Endodermal cell (in vitro differentiated cells): ENCODE data around the gene ZNF705A. TPM values are rescaled to one million over a fixed set of nuclear protein-coding genes. Genes with fewer than 3 reads are reported as not detected.
"Not testable (repeated sequence)": the region's sequence is repeated elsewhere in the genome, so short reads cannot be mapped to it uniquely, and the experiment has no call there.

Experiments
- DNase-seq: peaks from one replicate; pipeline ENCODE4 v3.0.0-alpha.2; 2017
- H3K27ac ChIP-seq: 2 replicates; pipeline ENCODE4 v1.5.1; 2013; ENCODE audit warnings: mild to moderate bottlenecking, low read depth, low read length, moderate library complexity
- H3K27me3 ChIP-seq: 2 replicates; pipeline ENCODE4 v1.6.1; 2013; ENCODE audit warnings: mild to moderate bottlenecking, low read length, moderate library complexity; ENCODE audit not compliant: insufficient read depth, control insufficient read depth, poor library complexity, severe bottlenecking
- H3K36me3 ChIP-seq: 2 replicates; pipeline ENCODE4 v1.7.0; 2013; ENCODE audit warnings: mild to moderate bottlenecking, low read length, moderate library complexity; ENCODE audit not compliant: control insufficient read depth, insufficient read depth
- H3K4me1 ChIP-seq: one replicate; pipeline ENCODE4 v1.7.0; 2013; ENCODE audit warnings: low read length; ENCODE audit not compliant: control insufficient read depth, insufficient read depth
- H3K4me3 ChIP-seq: 2 replicates; pipeline ENCODE4 v1.5.1; 2013; ENCODE audit warnings: mild to moderate bottlenecking, low read length, moderate library complexity
- H3K9ac ChIP-seq: 2 replicates; pipeline ENCODE4 v1.6.1; 2013; ENCODE audit warnings: mild to moderate bottlenecking, low read length, moderate library complexity; ENCODE audit not compliant: poor library complexity, severe bottlenecking; ENCODE audit errors: extremely low read depth
- H3K9me3 ChIP-seq: 2 replicates; pipeline ENCODE4 v1.6.1; 2013; ENCODE audit warnings: mild to moderate bottlenecking, low read length, moderate library complexity; ENCODE audit not compliant: control insufficient read depth
- H3K27ac Mint-ChIP-seq: 2 replicates; pipeline ENCODE4 v1.8.0; 2020; ENCODE audit warnings: mixed read lengths
- H3K27me3 Mint-ChIP-seq: 2 replicates; pipeline ENCODE4 v1.8.0; 2021; ENCODE audit warnings: mild to moderate bottlenecking, mixed read lengths; ENCODE audit not compliant: insufficient read depth
- H3K36me3 Mint-ChIP-seq: 2 replicates; pipeline ENCODE4 v1.8.0; 2020; ENCODE audit warnings: low read depth, mixed read lengths
- H3K4me1 Mint-ChIP-seq: 2 replicates; pipeline ENCODE4 v1.8.0; 2020; ENCODE audit warnings: mixed read lengths
- H3K4me3 Mint-ChIP-seq: 2 replicates; pipeline ENCODE4 v1.8.0; 2020; ENCODE audit warnings: mild to moderate bottlenecking, moderate library complexity, mixed read lengths
- H3K9me3 Mint-ChIP-seq: 2 replicates; pipeline ENCODE4 v1.8.0; 2020; ENCODE audit warnings: mild to moderate bottlenecking, mixed read lengths
- CTCF ChIP-seq: fragments of 200-600 bp; sonication (generic); conservative IDR thresholded peaks from 2 replicates; pipeline ENCODE4 v1.5.0; 2021; ENCODE audit warnings: antibody characterized with exemption, mild to moderate bottlenecking
- WGBS, 2 experiments: methylation state at CpG; one replicate each; pipeline versions ENCODE4 v1.1.5 to v1.1.7; 2013; ENCODE audit warnings: missing lambda C conversion rate in 2 of 2, mixed read lengths in 1 of 2; ENCODE audit not compliant: insufficient coverage in 1 of 2, insufficient read length in 1 of 2; 5-methylcytosine and 5-hydroxymethylcytosine counted together
- long read RNA-seq, 4 experiments: library from polyadenylated mRNA in 2 of 4; library from RNA in 1 of 4; library from capped mRNA in 1 of 4; stranded (forward) in 3 of 4; unstranded in 1 of 4; transcript quantifications; one replicate each; pipeline ENCODE4 v2.0.0, GENCODE V29; 2020 to 2021; ENCODE audit warnings: inconsistent platforms in 1 of 4
- polyA plus RNA-seq, 2 experiments: library from polyadenylated mRNA; stranded (reverse); fragments of 50-300 nt; gene quantifications; one replicate each; pipeline ENCODE4 v1.2.3, GENCODE V29; 2013
- total RNA-seq, 2 donors: library from RNA; stranded (reverse); fragmentation: NEBNext Ultra II Directional in 1 of 2; extraction: Animal tissue kit (Norgen Biotek cat#: 25700) in 1 of 2; gene quantifications; 2 replicates in 1 of 2; 3 replicates in 1 of 2; pipeline ENCODE4 v1.2.1, GENCODE V29; 2021

The ZNF705A gene
- not detected for total RNA-seq
- polyA plus RNA-seq (2013, experiment 1 of 2), result not detected
- polyA plus RNA-seq (2013, experiment 2 of 2), result not detected
- long read RNA-seq, experiment 1, result 0 reads
- long read RNA-seq, experiment 2, result 0 reads
- long read RNA-seq, experiment 3, result 0 reads
- long read RNA-seq, experiment 4, result 0 reads

GRCh38 chr12:8156845-8157244 lies at the start of gene ZNF705A:
ZNF705A (plus strand) TSS chr12:8157015; CDS start chr12:8172626, 15,611 bp downstream.
- Histone ChIP-seq H3K9ac (no peak within 1 kb of the TSS), H3K4me3 (no peak within 1 kb of the TSS), H3K27ac (no peak within 1 kb of the TSS), H3K4me1 (no peaks in the 10 kb centered on the region), H3K27me3 (no peaks in the 10 kb centered on the region), H3K36me3 (no peaks in the 10 kb centered on the region), H3K9me3 (no peaks in the 10 kb centered on the region)
- Mint-ChIP-seq H3K4me3 (no peak within 1 kb of the TSS), H3K36me3 (no peaks in the 10 kb centered on the region), H3K9me3 (no peaks in the 10 kb centered on the region), H3K4me1 (no peaks in the 10 kb centered on the region), H3K27me3 (peaks cover 8% of the 10 kb centered on the region), H3K27ac (no peak within 1 kb of the TSS)
- WGBS, 2 experiments, result 73 to 79% methylated on average over 3 of the region's 3 CpGs
- DNase-seq, result no peak
- TF ChIP-seq CTCF, result no peak

GRCh38 chr12:8108808-8109398 lies 47.9 kb upstream of the ZNF705A start:
- peak; percentile 100 for TF ChIP-seq CTCF
- H3K9me3 ChIP-seq, result peaks cover 19% of the 10 kb centered on the region
- no peak overlapping the region for H3K27ac ChIP-seq
- H3K4me1 ChIP-seq, result no peaks in the 10 kb centered on the region
- Mint-ChIP-seq H3K4me3 (no peak overlapping the region), H3K9me3 (peaks cover 25% of the 10 kb centered on the region), H3K27ac (no peak overlapping the region), H3K36me3 (peaks cover 3% of the 10 kb centered on the region), H3K27me3 (no peaks in the 10 kb centered on the region), H3K4me1 (no peaks in the 10 kb centered on the region)
- no peak overlapping the region for H3K4me3 ChIP-seq
- H3K36me3 ChIP-seq, result no peaks in the 10 kb centered on the region
- H3K9ac ChIP-seq, result no peak overlapping the region
- 0 to 27% methylated on average over 1 to 3 of the region's 3 CpGs for WGBS, 2 experiments
- peak; percentile 95 for DNase-seq
- no peaks in the 10 kb centered on the region for H3K27me3 ChIP-seq

- not testable (repeated sequence) for H3K9me3 Mint-ChIP-seq, H3K4me3 Mint-ChIP-seq, H3K27me3 ChIP-seq, H3K27ac Mint-ChIP-seq, DNase-seq, H3K36me3 Mint-ChIP-seq, H3K4me3 ChIP-seq, H3K4me1 ChIP-seq, H3K27me3 Mint-ChIP-seq, H3K9ac ChIP-seq, H3K9me3 ChIP-seq, H3K4me1 Mint-ChIP-seq, H3K27ac ChIP-seq, H3K36me3 ChIP-seq
- 92% methylated on average over 3 of the region's 4 CpGs; no CpG with 5 or more reads in 1 of the 2 experiments for WGBS, 2 experiments
Measured at GRCh38 chr12:8113117-8113516, 43.7 kb upstream of the ZNF705A start.
